Left cardiac atrium (tissue), 4 donors: Measurements from ENCODE around the gene SH3BP5. TPM values are rescaled to one million over a fixed set of nuclear protein-coding genes. Genes with fewer than 3 reads are reported as not detected.
A peak's percentile ranks its signal among the peaks of the same experiment; 100 is the strongest.

Experiments
- ATAC-seq, 2 donors: fragments of 200-7000 bp; cut with Tn5 transposase; one replicate each; pipeline ENCODE4 v1.9.1; 2020; ENCODE audit warnings: mild to moderate bottlenecking in 2 of 2, moderate library complexity in 2 of 2
- DNase-seq: peaks from one replicate; pipeline ENCODE4 v3.0.0-alpha.2; 2020
- intact Hi-C, 2 donors: fragments of 100-400 bp; cut with DNase I; formaldehyde crosslinking; loops; one replicate each; pipeline versions ENCODE4 v1.14.1 to v1.15.1; 2022 to 2023
- total RNA-seq, 2 donors: library from RNA; stranded (reverse); fragmentation: NEBNext Ultra II Directional; extraction: Animal tissue kit (Norgen Biotek cat#: 25700); gene quantifications; one replicate each; pipeline ENCODE4 v1.2.1, GENCODE V29; 2021
- donor health status: DM: no; HTN: yes; CAD: no.
- donor health status: DM: no; HTN: yes; CAD: no; lungs with severe emphysema.
- donor health status: DM: yes; HTN: yes; CAD: no.
- donor health status: Dilated cardiomyopathy.

Gene SH3BP5
- total RNA-seq, 2 donors from 2014 or later = 21.7 to 24.8 TPM

DNA sequence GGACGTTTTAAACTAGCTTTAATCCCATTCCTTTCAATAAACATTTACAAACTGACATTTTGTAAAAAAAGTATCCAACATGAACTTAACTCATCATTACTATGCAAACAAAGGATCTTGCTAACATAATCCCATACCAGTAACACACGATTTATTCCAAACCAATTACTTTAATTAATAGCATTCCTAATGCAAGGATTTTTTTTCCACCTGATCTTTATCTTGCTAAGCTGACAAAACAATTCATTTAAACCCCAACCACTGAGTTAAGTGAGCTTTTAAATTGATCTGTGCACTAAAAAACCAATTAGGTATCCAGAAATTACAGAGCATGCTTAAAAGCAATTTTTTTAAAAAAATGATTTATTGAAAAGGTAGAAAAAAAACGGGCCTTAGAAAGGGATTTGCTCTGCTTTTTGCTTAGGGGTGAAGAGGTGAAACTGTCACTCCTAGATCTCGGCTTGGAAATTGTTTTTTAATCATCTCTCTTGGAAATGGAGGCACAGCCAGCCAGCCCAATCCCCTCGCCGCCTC lies 1.2 kb downstream of the SH3BP5 start:
- no peak for ATAC-seq
- intact Hi-C loops = loop anchor here (5.0 kb wide), 1 partner anchor 64 kb away; no protein-coding TSS in a partner anchor
- DNase-seq = no peak

DNA sequence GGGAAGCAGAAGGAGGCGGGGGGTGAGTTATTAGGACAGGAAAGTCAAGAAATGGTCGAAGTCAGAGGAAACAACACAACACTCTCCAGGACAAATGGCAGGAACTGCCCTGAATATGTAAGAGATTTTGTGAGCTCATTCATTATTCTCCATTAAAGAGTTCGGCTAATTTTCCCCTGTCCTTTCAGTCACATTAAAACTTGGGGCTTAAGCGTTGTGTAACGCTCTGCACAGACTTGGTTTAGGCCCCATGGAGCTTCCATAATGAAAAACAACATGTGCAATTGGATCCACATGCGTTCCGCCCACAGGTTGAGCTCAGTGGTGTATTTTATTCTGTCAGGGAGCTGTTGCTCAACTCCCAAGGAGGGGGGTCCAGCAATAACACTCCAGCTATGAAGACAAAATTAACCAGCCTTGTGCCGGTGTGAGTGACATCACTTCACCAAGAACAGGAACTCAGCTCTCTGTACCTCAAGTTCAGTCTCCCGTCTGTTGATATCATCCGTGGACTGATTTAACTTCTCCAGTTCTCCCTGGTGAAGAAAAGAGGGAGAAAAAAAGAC lies 2.3 kb downstream of the SH3BP5 start:
- intact Hi-C loops = loop anchor here (5.0 kb wide), 1 partner anchor 63 kb away; no protein-coding TSS in a partner anchor
- DNase-seq (peak; percentile 70), ATAC-seq (peak; percentile 12 to 19)

DNA sequence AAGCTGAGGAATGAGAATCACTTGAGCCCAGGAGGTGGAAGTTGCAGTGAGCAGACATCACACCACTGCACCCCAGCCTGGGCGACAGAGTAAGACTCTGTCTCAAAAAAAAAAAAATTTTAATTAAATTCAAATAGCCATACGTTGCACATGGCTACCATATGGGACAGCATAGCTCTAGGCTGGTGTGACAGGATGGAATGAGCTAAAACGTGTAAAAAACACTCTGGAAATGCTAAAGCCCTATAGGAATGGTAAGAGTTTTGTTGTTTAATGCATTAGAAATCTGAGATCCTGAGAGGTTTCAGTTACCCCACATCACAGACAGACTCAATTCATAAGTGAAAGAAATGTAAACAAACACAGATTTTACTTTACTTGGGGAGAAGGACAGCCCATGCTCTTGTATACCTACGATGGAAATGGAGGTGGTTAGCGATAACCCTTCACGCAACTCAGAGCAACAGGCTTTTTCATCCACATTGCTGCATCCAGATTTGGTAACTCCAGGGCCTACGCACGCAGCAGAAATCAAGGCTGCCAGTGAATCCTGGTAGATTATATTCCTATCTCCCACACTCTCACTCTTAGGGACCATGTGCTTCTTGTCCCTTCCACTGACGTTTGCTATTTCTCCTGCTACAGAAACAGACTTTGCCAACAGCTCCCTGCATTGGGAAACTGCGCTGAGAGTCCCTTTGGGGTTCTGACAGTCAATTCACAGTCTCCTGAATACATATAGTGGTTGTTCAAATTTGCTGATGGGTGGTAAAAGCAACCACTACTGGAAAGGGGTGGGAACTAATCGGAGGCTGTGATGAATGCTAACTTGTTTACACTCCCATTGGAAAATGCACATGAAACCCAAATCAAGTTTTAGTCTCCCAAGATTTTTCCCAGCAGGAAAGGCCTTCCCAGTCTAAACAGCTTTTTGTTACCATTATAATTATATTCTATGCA lies 3.1 kb downstream of the SH3BP5 start:
- DNase-seq (no peak), ATAC-seq (peak in 1 of 2 donors; percentile 5)
- intact Hi-C loops = loop anchor here (5.0 kb wide), 1 partner anchor 62 kb away; no protein-coding TSS in a partner anchor

DNA sequence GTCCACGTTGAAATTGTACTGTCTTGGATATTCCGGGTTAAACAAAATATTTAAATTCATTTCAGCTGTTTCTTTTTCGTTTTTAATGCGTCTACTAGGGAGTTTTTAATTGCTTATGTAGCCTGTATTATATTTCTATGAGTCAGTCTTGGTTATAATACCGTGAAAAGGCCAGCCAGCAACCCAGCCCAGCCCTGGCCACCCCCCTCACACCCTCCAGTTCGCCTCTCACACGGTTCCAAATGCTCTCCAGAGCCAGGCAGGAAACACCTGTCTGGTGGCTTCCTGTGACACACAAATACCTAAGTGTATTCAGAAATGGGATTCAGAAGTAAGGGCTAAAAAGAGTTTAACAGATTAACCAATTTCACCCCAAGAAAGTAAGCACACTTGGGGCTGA lies 4.4 kb downstream of the SH3BP5 start:
- DNase-seq (peak; percentile 52), ATAC-seq (no peak)
- intact Hi-C loops = no loop called here

DNA sequence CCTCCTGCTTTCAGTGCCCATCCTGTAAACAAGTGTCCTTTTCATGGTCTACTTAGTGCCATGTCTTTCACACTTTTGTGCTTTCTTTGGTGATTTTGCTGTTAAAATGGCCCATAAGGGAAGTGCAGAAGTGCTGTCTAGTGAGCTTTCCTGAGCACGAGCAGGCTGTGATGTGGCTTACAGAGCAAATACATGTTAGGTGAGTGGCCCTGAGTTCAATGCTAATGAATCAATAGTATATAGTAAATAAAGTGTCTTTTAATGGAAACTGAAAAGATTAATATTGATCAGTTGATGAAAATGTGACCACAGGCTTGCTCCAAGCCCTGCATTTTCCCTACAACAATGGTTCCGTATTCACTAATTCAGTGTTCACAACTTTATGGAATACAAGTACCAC lies 5.7 kb downstream of the SH3BP5 start:
- intact Hi-C loops = no loop called here
- no peak for ATAC-seq
- DNase-seq = no peak

DNA sequence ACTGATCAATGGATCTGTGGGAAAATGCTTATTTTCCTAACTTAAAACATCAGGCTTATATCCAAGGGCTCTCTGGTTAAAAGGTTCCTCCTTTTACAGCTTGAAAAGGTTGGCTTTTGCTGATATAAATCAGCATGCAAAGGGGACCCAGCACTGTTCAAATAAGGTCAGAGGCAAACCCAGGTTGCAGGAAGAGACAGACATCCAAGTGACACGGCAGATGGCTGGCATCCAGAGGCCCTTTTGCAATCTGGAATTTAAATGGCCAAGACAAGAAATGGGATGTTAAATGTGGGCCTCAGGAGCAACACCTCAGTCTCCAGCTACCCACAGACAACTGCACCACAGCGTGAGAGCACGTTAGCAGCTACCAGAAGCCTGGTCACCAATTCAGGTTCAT lies 6.3 kb downstream of the SH3BP5 start:
- DNase-seq (no peak), ATAC-seq (no peak)
- intact Hi-C loops = no loop called here

DNA sequence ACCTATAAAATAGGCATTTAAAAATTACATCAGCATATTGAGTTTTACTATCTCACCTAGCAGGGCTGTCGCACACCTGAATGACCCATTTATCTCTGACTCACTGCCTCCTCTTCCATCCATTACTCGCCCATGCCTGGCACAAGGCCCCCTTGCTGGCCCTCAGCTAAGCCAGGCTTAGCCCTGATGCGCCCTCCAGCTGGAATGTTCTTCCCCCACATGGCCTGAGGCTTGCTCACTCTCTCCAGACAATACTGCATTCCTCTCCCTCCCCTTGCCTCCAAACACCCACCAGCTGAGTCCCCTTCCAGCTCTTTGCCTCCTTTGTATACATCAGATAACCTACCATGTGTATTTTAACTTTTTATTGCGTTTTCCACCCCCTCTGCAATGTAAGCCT lies 7.2 kb downstream of the SH3BP5 start:
- intact Hi-C loops = no loop called here
- ATAC-seq = peak in 1 of 2 donors; percentile 66
- no peak for DNase-seq

DNA sequence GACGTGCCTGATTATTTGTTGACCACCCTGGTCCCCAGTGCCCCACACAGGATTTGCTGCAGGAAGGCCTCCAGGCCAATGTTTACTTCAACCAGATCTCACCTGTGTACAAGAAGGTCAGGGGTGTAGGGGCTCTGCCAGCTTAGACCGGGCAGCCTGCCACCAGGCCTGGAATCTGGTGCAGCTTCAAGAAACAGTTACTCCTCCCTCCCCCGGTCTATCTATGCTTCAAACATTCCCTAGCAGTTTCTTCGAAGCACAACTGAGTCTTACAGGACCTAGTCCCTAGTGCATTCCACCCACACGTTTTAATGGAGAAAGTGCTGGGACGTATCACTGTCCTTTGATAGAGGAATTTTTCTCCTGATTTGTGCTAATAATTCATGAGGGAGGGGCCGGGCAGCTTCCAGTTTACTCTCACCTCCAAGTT lies 8.0 kb downstream of the SH3BP5 start:
- ATAC-seq (peak; percentile 41 to 45), DNase-seq (no peak)
- intact Hi-C loops = loop anchor here in 1 of 2 donors (1.0 kb wide), 1 partner anchor 14 kb away; no protein-coding TSS in a partner anchor

DNA sequence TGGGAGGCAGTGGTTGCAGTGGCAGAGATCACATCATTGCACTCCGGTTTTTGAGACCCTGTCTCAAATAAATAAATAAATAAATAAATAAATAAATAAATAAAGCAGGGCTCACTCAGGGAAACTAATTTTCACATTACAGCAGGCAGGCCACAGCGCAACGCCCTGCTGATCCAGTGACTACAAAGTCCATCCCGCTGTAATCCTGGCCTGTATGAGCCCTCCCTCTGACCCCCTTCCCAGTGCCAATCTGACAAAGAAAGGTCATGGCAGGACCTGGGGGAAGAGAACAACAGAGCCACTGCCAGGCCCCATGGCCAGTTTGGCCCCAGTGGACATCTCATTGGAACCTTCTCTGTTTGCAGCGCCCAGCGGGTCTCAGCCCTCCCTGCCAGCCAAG lies 9.3 kb downstream of the SH3BP5 start:
- no peak for DNase-seq
- ATAC-seq = peak in 1 of 2 donors; percentile 16
- intact Hi-C loops = no loop called here

DNA sequence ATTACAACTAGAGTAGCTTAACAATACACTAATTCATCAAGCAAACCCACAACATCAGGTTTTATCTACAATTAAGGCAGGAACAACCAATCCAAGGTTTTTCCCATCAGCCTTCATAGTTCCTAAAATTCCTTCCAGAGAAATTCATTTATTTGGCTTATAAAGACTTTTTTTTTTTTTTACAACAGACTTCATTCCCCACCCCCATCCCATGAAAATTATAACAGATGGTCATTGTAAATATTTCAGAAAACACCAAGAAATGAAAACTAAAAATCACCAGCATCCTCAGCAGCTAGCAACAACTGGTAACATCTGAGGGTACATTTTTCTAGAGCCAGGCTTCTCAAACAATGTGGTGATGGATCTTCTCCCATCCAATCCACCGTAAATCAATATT lies 11.0 kb downstream of the SH3BP5 start:
- DNase-seq = no peak
- intact Hi-C loops = no loop called here
- ATAC-seq = no peak

DNA sequence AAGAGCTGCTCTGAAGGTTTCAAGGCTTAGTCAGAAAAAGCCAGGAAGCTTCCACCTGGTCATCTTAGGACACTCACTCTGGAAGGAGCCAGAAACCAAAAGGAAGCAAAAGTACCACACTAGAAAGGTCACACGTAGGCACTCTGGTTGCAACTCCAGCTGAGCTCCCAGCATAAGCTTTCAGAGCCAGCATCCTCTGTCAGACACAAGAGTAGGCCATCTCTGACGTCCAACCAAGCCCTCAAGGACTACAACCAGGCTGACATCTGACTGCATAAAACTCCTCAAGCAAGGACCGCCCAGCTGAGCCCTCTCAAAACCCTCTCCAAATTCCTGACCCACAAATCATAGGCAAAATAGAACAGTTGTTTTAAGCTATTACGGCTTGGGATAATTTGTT lies 12.8 kb downstream of the SH3BP5 start:
- intact Hi-C loops = no loop called here
- DNase-seq (peak; percentile 61), ATAC-seq (peak; percentile 53 to 69)

DNA sequence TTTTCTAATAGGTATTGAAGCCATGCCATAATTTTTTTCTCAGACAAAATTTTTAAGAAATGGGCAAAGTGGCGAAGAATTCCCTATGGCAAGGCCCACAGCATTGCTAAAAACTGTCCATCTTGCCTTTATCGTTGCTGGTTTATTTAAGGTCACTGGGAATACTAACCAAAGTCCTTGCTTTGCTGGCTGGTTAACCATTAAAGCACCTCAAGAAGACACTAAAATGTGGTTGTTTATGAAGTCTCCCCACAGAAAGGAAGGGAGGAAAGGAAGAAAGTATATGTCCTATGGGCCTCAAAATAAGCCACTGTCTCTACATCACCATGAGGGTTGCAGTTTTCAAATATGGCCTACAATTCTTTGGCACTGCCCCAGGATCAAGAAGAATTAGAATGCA lies 13.2 kb downstream of the SH3BP5 start:
- intact Hi-C loops = no loop called here
- DNase-seq (no peak), ATAC-seq (no peak)

DNA sequence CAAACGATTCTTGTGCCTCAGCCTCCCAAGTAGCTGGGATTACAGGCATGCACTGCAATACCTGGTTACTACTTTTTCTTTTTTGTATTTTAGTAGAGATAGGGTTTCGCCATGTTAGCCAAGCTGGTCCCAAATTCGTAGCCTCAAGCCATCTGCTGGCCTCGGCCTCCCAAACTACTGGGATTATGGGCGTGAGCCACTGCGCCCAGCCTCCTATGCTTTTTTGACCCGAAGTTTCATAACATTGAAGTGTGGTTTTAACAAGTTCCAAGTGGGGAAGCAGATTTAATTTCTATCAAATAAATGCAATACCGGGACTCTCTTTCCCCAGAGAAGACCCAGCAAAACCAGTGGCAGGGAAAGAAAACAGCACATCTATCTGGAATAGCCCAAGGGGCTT lies 13.7 kb downstream of the SH3BP5 start:
- intact Hi-C loops = no loop called here
- ATAC-seq (no peak), DNase-seq (no peak)

DNA sequence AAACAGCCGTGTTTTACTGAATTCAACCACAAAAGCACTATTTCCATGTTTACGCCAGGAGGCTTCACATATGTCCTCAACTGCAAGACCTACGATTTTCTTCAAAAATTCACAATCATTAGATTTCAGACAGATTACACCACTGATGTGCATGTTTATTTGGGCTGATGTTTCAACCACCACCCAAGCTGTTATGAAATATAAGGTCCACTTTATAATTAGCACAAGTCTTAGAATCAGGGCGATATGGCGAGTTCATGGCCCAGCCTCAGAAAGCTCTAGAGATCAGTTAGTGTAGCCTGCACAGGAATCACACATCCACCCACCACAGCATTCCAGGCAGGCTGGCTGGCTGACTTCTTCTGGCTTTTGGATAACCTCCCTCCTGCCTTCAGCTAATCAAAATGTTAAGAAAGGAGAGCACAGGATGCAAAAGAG lies 15.4 kb downstream of the SH3BP5 start:
- intact Hi-C loops = no loop called here
- ATAC-seq (peak; percentile 58 to 79), DNase-seq (peak; percentile 57)

DNA sequence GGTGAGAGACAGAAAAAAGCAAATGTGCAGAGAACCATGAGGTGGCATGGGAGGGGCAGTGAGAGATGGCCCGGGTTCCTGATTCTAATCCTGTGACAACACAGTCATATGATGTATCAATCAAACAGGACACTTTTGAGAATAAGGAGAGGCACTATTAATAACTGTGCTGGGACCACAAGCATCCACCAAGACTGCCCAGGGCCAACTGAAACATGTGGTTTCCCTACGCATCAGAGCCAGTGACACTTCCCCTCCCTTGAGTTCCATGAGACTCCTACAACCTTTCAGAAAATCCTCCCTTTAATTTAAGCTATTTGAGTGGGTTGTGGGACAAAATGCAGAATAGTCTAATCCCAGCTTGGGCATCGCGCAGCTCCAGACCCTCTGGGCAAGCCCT lies 17.4 kb downstream of the SH3BP5 start:
- DNase-seq (no peak), ATAC-seq (peak in 1 of 2 donors; percentile 54)
- intact Hi-C loops = no loop called here

DNA sequence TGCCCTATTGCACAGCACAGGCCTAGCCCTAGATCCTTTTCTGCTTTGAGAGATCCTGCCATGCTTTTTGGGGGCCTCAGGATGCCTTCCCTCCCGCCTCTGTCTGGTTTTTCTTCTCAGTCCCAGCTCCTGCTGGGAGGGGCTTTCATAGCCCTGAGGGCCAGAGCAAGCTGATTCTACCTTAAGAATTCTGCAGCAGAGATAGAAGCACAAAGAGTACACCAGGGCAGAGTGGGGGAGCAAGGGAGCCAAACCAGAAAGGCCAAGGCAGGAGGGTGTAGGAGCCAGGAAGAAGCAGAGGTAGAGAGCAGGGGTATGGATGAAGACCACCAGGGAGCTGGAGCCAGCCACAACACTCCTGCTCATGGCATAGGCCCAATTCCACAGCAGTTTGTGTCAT lies 18.1 kb downstream of the SH3BP5 start:
- DNase-seq (no peak), ATAC-seq (no peak)
- intact Hi-C loops = no loop called here

DNA sequence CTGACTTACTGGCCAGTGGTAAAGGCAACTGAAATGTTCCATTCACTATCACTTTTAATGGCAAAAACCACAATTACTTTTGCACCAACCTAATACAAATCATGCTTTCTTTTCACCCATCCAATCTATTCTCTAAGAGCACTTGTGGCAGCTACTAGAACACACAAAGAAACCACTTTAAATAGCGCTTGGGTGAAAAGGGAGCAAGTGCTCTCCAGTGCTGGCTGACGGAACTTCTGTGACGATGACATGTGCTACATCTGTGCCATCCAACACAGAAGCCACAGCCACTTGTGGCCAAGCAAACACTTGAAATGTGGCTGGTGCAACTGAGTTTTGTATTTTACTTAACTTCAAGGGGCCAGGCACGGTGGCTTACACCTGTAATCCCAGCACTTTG lies 18.9 kb downstream of the SH3BP5 start:
- ATAC-seq (peak in 1 of 2 donors; percentile 42), DNase-seq (no peak)
- intact Hi-C loops = no loop called here

DNA sequence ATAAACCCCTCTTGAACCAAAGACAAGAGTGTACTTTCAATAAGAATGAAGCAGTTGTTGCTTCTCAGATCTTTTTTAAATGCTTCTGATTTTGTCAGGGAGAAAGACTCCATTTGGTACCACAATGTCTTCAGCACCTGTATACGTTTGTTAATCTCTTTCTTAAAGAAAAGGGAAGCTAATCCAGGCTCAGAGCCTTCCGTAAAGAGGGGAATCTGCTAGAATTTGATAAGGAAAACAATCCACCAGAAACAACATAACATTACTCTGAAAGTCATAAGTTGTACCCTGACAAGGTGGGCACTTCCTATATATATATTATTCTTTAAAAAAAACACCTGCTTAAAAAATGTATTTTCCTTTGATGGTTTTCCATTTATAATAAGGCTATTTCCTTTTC lies 19.8 kb downstream of the SH3BP5 start:
- intact Hi-C loops = no loop called here
- DNase-seq = no peak
- no peak for ATAC-seq

DNA sequence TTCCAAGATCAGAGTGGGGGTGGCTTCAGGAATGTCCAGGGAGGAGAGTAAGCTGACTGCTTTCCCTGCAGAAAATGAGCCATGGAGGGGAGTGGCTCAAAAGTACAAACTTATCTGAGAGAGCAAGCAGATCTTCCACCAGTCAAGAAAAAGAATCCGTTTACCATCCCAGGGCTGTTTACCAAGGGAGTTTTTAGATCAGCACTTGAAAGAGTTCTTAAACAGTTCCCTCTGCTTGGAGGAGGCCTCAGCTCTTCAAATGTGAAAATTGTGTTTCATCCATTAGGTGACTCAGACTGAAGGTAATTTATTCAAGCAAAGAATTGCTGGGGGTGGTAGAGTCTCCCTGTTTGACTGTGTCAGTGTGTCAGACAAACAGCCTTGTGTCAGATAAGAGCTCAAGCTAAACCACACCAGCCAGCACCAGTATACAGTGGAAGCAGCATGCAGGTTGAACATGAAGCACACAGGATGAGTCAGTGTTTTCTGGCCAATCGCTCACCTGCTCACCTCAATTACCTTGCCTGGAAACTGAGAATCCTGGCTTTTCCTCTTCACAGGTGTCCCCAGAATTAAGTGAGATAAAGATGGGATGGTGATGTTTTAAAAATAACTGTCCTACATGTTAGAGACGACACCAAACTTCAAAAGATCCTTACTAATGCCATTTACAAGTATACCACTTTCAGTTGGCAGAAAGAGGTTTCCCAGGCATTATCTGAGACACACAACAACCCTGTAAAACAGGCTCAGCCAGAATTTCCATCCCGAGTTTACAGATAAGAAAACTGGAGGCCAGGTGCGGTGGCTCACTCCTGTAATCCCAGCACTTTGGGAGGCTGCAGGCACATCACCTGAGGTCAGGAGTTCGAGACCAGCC lies 21.7 kb downstream of the SH3BP5 start:
- DNase-seq (no peak), ATAC-seq (peak in 1 of 2 donors; percentile 45)
- intact Hi-C loops = loop anchor here in 1 of 2 donors (1.0 kb wide), 1 partner anchor 14 kb away; no protein-coding TSS in a partner anchor
